K562 (cell line): ENCODE data around the gene CCNY. TPM values are rescaled to one million over a fixed set of nuclear protein-coding genes. Genes with fewer than 3 reads are reported as not detected.
A peak's percentile ranks its signal among the peaks of the same experiment; 100 is the strongest.

Experiments
- E4F1 ChIP-seq: fragments of 250-450 bp; sonication (Bioruptor Pico); IDR thresholded peaks from 2 replicates; pipeline ENCODE4 v1.5.0; 2021; ENCODE audit warnings: mild to moderate bottlenecking, borderline replicate concordance
- ELF2 ChIP-seq: fragments of 250-450 bp; sonication (Bioruptor Pico); IDR thresholded peaks from 2 replicates; pipeline ENCODE4 v1.5.0; 2021; ENCODE audit warnings: mild to moderate bottlenecking
- GATA2 ChIP-seq: sonication (generic); formaldehyde crosslinking; IDR thresholded peaks from 2 replicates; pipeline ENCODE4 v1.4.0; 2020; ENCODE audit warnings: mild to moderate bottlenecking, missing genetic modification reagents
- GTF2B ChIP-seq: IDR thresholded peaks from 2 replicates; pipeline ENCODE4 v1.6.1; 2011; ENCODE audit not compliant: insufficient read length; ENCODE audit errors: extremely low read depth
- HLTF ChIP-seq: fragments of 450-650 bp; IDR thresholded peaks from 2 replicates; pipeline ENCODE4 v1.6.1; 2016
- MEF2A ChIP-seq: IDR thresholded peaks from 2 replicates; pipeline ENCODE4 v1.6.1; 2011; ENCODE audit warnings: low read depth, mild to moderate bottlenecking, low read length, moderate library complexity; ENCODE audit not compliant: control insufficient read depth
- RFX5 ChIP-seq: IDR thresholded peaks from 2 replicates; pipeline ENCODE4 v1.6.1; 2011; ENCODE audit warnings: low read depth, mild to moderate bottlenecking, improper control_type of control experiment, low read length
- SIN3B ChIP-seq: fragments of 450-650 bp; IDR thresholded peaks from 2 replicates; pipeline ENCODE4 v1.6.1; 2017; ENCODE audit warnings: low read depth, mild to moderate bottlenecking, moderate library complexity
- SUPT5H ChIP-seq: fragments of 450-650 bp; IDR thresholded peaks from 2 replicates; pipeline ENCODE4 v1.6.1; 2016
- THRAP3 ChIP-seq: fragments of 450-650 bp; IDR thresholded peaks from 2 replicates; pipeline ENCODE4 v1.6.1; 2016; ENCODE audit warnings: mild to moderate bottlenecking, inconsistent platforms, borderline replicate concordance
- ZBTB40 ChIP-seq, 2 experiments: fragments of 450-650 bp in 1 of 2; sonication (generic) in 1 of 2; formaldehyde crosslinking in 1 of 2; IDR thresholded peaks; 2 replicates each; pipeline versions ENCODE4 v1.7.1 to v1.9.0; 2016 to 2022; ENCODE audit warnings: inconsistent platforms in 1 of 2, mild to moderate bottlenecking in 1 of 2, missing genetic modification reagents in 1 of 2
- ZBTB43 ChIP-seq: sonication (generic); formaldehyde crosslinking; IDR thresholded peaks from 2 replicates; pipeline ENCODE4 v1.8.0; 2023; ENCODE audit warnings: mild to moderate bottlenecking, missing genetic modification reagents
- ZC3H11A ChIP-seq: IDR thresholded peaks from 2 replicates; pipeline ENCODE4 v1.6.1; 2012; ENCODE audit warnings: low read depth, low read length, improper control_type of control experiment
- ZC3H8 ChIP-seq: fragments of 450-650 bp; IDR thresholded peaks from 2 replicates; pipeline ENCODE4 v1.6.1; 2017
- polyA plus RNA-seq, 8 experiments: library from polyadenylated mRNA; depleted of rRNA in 4 of 8; stranded (reverse) in 5 of 8; unstranded in 3 of 8; fragments of >200 nt; fragmentation: Nextera tagmentation in 2 of 8; fragmentation: Illumina TruSeq in 1 of 8; extraction: Ambion mirVana in 2 of 8; extraction: Trizol in 1 of 8; gene quantifications; 2 replicates each; pipeline versions ENCODE4 v1.2.1 to v1.2.3, GENCODE V29; 2011 to 2014; ENCODE audit warnings: inconsistent platforms in 1 of 8, missing spikeins in 1 of 8
- total RNA-seq, 7 experiments: library from RNA; depleted of rRNA in 6 of 7; stranded (reverse); fragments of >200 nt in 6 of 7; fragmentation: Illumina TruSeq in 2 of 7; extraction: Trizol in 2 of 7; gene quantifications; 2 replicates each; pipeline versions ENCODE4 v1.2.1 to v1.2.3, GENCODE V29; 2011 to 2021; ENCODE audit warnings: low replicate concordance in 1 of 7

The CCNY gene
- total and polyA plus RNA-seq, 9 of the 15 experiments (the other 6 are each of a cell fraction or from before 2014, with no cell fraction given): 8.4 to 109 (median 38.6) TPM

GRCh38 chr10:35391153-35391953 is 55.0 kb downstream of the CCNY start (continued):
- TF ChIP-seq ZBTB43 (CRISPR knock-in tag): no peak
- TF ChIP-seq ZBTB40 (IDR thresholded peaks at IDR 0.05): peak; percentile 36; the same call in 1 of the 2 replicates
- no peak for TF ChIP-seq ZBTB40 (CRISPR knock-in tag; IDR thresholded peaks at IDR 0.05)
- TF ChIP-seq GTF2B: no peak
- no peak for TF ChIP-seq RFX5
- no peak for TF ChIP-seq ZC3H8
- no peak; the same call in 1 of the 2 replicates for TF ChIP-seq SUPT5H
- TF ChIP-seq E4F1 (CRISPR knock-in tag): no peak
- TF ChIP-seq THRAP3: no peak
- no peak for TF ChIP-seq ELF2 (CRISPR knock-in tag)
- no peak for TF ChIP-seq ZC3H11A
- TF ChIP-seq MEF2A: no peak
- TF ChIP-seq GATA2 (CRISPR knock-in tag): peak; percentile 76; the same call in 1 of the 2 replicates
- TF ChIP-seq SIN3B: 0 out of 2 replicates have a peak, but pooled peaks have one; percentile 7
- TF ChIP-seq HLTF: no peak
